ENCODE results near the gene PTPN11. TPM values are rescaled to one million over a fixed set of nuclear protein-coding genes. Genes with fewer than 3 reads are reported as not detected.

PTPN11 gene
- total RNA-seq, 1 experiment from 2014 or later = 181 TPM

DNA sequence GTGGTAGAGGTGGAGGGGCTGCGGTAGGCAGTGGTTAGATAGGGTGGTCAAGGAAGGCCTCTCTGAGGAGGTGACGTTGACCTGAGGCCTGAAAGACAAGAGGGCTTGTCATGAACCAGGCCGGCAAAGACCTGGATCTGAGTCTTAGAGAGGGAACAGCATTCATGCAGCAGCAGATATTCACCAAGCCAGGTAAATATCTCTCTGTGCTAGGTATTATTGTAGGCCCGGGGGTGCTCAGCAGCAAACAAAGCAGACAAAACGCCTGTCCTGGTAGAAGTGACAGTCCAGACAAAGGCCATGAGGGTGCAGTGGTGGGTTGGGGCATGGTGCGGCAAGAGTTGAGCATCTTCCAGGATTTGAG, 117.6 kb downstream of the PTPN11 start:
- Histone ChIP-seq H3K9ac (ENCODE audit: low read length) (no peak overlapping the region), H3K9me2 (ENCODE audit: insufficient read depth) (no peaks in the 10 kb centered on the region), H3K27me3 (ENCODE audit: insufficient read depth, low read length) (no peaks in the 10 kb centered on the region), H3K36me3 (ENCODE audit: control insufficient read depth in 1 of 2, insufficient read depth in 2 of 2, low read length in 2 of 2) (no peaks in the 10 kb centered on the region), H3K79me2 (ENCODE audit: insufficient read depth, low read length) (no peaks in the 10 kb centered on the region), H3K4me1 (ENCODE audit: control insufficient read depth in 1 of 2, insufficient read depth in 2 of 2, low read length in 2 of 2) (peaks cover 8 to 16% of the 10 kb centered on the region in 2 experiments; a peak in 2 of 4 replicates), H4K20me1 (ENCODE audit: insufficient read depth) (no peaks in the 10 kb centered on the region), H3K9me3 (ENCODE audit: control insufficient read depth in 1 of 2, insufficient read depth in 1 of 2, low read depth in 1 of 2, low read length in 2 of 2) (no peaks in the 10 kb centered on the region), H2AFZ (ENCODE audit: low read depth, low read length, poor library complexity, severe bottlenecking) (no peak overlapping the region), H3K4me2 (ENCODE audit: low read length) (no peak overlapping the region), H3K27ac (ENCODE audit: low read depth, low read length) (no peak overlapping the region), H3K4me3 (replicated peaks in 1 of 2; ENCODE audit: low read depth in 1 of 2, low read length in 2 of 2) (no peak overlapping the region)
- BruUV-seq (replicated peaks) = no TSS peak
- ChIA-PET RAD21 (ENCODE audit: low non-redundant PET in 1 of 2, low total read pairs in 2 of 2, uncharacterized antibody in 2 of 2, unreplicated experiment in 2 of 2) (no interaction called here), POLR2A (no interaction called here), CTCF (no interaction called here)
- TF ChIP-seq YY1 (IDR thresholded peaks at IDR 0.05; ENCODE audit: extremely low read depth, insufficient replicate concordance, low read depth, low read length) = no peak
- no peak for TF ChIP-seq SIN3A (IDR thresholded peaks at IDR 0.05; ENCODE audit: low read depth)
- no peak for TF ChIP-seq POLR2A (IDR thresholded peaks at IDR 0.05; ENCODE audit: borderline replicate concordance, extremely low read depth, insufficient read depth, insufficient read length)
- TF ChIP-seq ELF1 (IDR thresholded peaks at IDR 0.05; ENCODE audit: borderline replicate concordance, low read depth) = no peak
- no peak for TF ChIP-seq EGR1 (IDR thresholded peaks at IDR 0.05; ENCODE audit: low read depth)
- no peak for TF ChIP-seq POLR2AphosphoS5 (IDR thresholded peaks at IDR 0.05; ENCODE audit: low read depth, low read length)
- TF ChIP-seq SRF (IDR thresholded peaks at IDR 0.05; ENCODE audit: low read depth) = no peak
- no peak for TF ChIP-seq ATF3 (IDR thresholded peaks at IDR 0.05)
- no peak for TF ChIP-seq REST (IDR thresholded peaks at IDR 0.05; ENCODE audit: low read depth)
- TF ChIP-seq EZH2 (IDR thresholded peaks at IDR 0.05) = no peak
- no peak for TF ChIP-seq EZH2phosphoT487 (IDR thresholded peaks at IDR 0.05; ENCODE audit: borderline replicate concordance)
- no peak for TF ChIP-seq SP1 (IDR thresholded peaks at IDR 0.05; ENCODE audit: low read depth)
- TF ChIP-seq MAX (IDR thresholded peaks at IDR 0.05) = no peak
- no peak for TF ChIP-seq ZNF274 (IDR thresholded peaks at IDR 0.05; ENCODE audit: low read depth, low read length)
- TF ChIP-seq ZBTB33 (IDR thresholded peaks at IDR 0.05; ENCODE audit: extremely low read depth, insufficient replicate concordance, low read length) = no peak
- TF ChIP-seq CBX3 (IDR thresholded peaks at IDR 0.05; ENCODE audit: low read depth) = no peak
- no peak for TF ChIP-seq TCF7L2 (IDR thresholded peaks at IDR 0.05; ENCODE audit: borderline replicate concordance, extremely low read depth, insufficient read depth, insufficient read length)
- intact Hi-C loops (cut with micrococcal nuclease) = no loop called here
- ATAC-seq (no peak), DNase-seq (ENCODE audit: low read depth, low spot score) (no peak)

All from HCT116 (cell line).